H9 (cell line): ENCODE results near the gene TEKT5. TPM values are rescaled to one million over a fixed set of nuclear protein-coding genes. Genes with fewer than 3 reads are reported as not detected.

ENCODE experiments used
- DNase-seq: peaks from one replicate; pipeline ENCODE4 v3.0.0-alpha.2; 2017
- H2AFZ ChIP-seq: one replicate; pipeline ENCODE4 v1.6.1; 2013; ENCODE audit warnings: mild to moderate bottlenecking, low read length, control low read depth, moderate library complexity
- H2AK5ac ChIP-seq: 2 replicates; pipeline ENCODE4 v1.6.1; 2013; ENCODE audit warnings: low read length, control low read depth, mixed read lengths; ENCODE audit not compliant: insufficient read length
- H2BK120ac ChIP-seq: one replicate; pipeline ENCODE4 v1.6.1; 2013; ENCODE audit warnings: low read depth, mild to moderate bottlenecking, low read length, control low read depth, inconsistent platforms; ENCODE audit not compliant: poor library complexity, severe bottlenecking
- H2BK12ac ChIP-seq: 2 replicates; pipeline ENCODE4 v1.6.1; 2013; ENCODE audit warnings: low read length, control low read depth, mixed read lengths, low read depth; ENCODE audit not compliant: insufficient read length
- H2BK15ac ChIP-seq: 2 replicates; pipeline ENCODE4 v1.6.1; 2013; ENCODE audit warnings: low read depth, low read length, control low read depth
- H2BK20ac ChIP-seq: one replicate; pipeline ENCODE4 v1.6.1; 2013; ENCODE audit warnings: low read depth, mild to moderate bottlenecking, low read length, control low read depth, inconsistent platforms; ENCODE audit not compliant: poor library complexity, severe bottlenecking
- H2BK5ac ChIP-seq: 2 replicates; pipeline ENCODE4 v1.6.1; 2013; ENCODE audit warnings: low read length, control low read depth, mixed read lengths; ENCODE audit not compliant: insufficient read length
- H3K14ac ChIP-seq: 2 replicates; pipeline ENCODE4 v1.6.1; 2013; ENCODE audit warnings: low read length, control low read depth; ENCODE audit not compliant: insufficient read depth
- H3K18ac ChIP-seq: 2 replicates; pipeline ENCODE4 v1.6.1; 2013; ENCODE audit warnings: low read depth, mild to moderate bottlenecking, mixed read lengths, low read length, control low read depth; ENCODE audit not compliant: insufficient read length
- H3K23ac ChIP-seq: 2 replicates; pipeline ENCODE4 v1.6.1; 2013; ENCODE audit warnings: low read length, control low read depth, mixed read lengths, low read depth; ENCODE audit not compliant: insufficient read length
- H3K23me2 ChIP-seq: 2 replicates; pipeline ENCODE4 v1.6.1; 2013; ENCODE audit warnings: low read depth, mild to moderate bottlenecking, mixed read lengths, low read length, control low read depth; ENCODE audit not compliant: insufficient read length, poor library complexity, severe bottlenecking
- H3K27ac ChIP-seq: 2 replicates; pipeline ENCODE4 v1.5.1; 2013; ENCODE audit warnings: low read length, control low read depth, mixed read lengths, low read depth; ENCODE audit not compliant: insufficient read length
- H3K27me3 ChIP-seq: 2 replicates; pipeline ENCODE4 v1.6.1; 2013; ENCODE audit warnings: low read length, control low read depth, inconsistent platforms; ENCODE audit not compliant: insufficient read depth
- H3K4ac ChIP-seq: 2 replicates; pipeline ENCODE4 v1.6.1; 2013; ENCODE audit warnings: low read depth, mild to moderate bottlenecking, control low read depth, inconsistent platforms, low read length, moderate library complexity
- H3K4me1 ChIP-seq: 2 replicates; pipeline ENCODE4 v1.6.1; 2013; ENCODE audit warnings: low read length, control low read depth, inconsistent platforms; ENCODE audit not compliant: insufficient read depth
- H3K4me2 ChIP-seq: 2 replicates; pipeline ENCODE4 v1.6.1; 2013; ENCODE audit warnings: low read length, control low read depth, mixed read lengths; ENCODE audit not compliant: insufficient read length, insufficient read depth
- H3K56ac ChIP-seq: 2 replicates; pipeline ENCODE4 v1.6.1; 2013; ENCODE audit warnings: low read depth, mild to moderate bottlenecking, mixed read lengths, low read length, control low read depth; ENCODE audit not compliant: insufficient read length
- H3K79me1 ChIP-seq: 2 replicates; pipeline ENCODE4 v1.6.1; 2013; ENCODE audit warnings: low read depth, mild to moderate bottlenecking, moderate library complexity, low read length, control low read depth, inconsistent platforms; ENCODE audit not compliant: insufficient read depth, poor library complexity, severe bottlenecking
- H3K79me2 ChIP-seq: 2 replicates; pipeline ENCODE4 v1.6.1; 2013; ENCODE audit warnings: low read length, control low read depth, inconsistent platforms; ENCODE audit not compliant: insufficient read depth
- H3K9ac ChIP-seq: 2 replicates; pipeline ENCODE4 v1.6.1; 2013; ENCODE audit warnings: low read length, control low read depth, mixed read lengths; ENCODE audit not compliant: insufficient read length; ENCODE audit errors: extremely low read depth
- H3K9me3 ChIP-seq: one replicate; pipeline ENCODE4 v1.6.1; 2013; ENCODE audit warnings: low read depth, low read length, inconsistent platforms; ENCODE audit not compliant: control insufficient read depth
- H3T11ph ChIP-seq: one replicate; pipeline ENCODE4 v1.6.1; 2013; ENCODE audit warnings: mild to moderate bottlenecking, low read length, control low read depth, inconsistent platforms
- H4K20me1 ChIP-seq: one replicate; pipeline ENCODE4 v1.6.1; 2013; ENCODE audit not compliant: control insufficient read depth, insufficient read length, insufficient read depth
- H4K5ac ChIP-seq: 2 replicates; pipeline ENCODE4 v1.6.1; 2013; ENCODE audit warnings: low read depth, mild to moderate bottlenecking, mixed read lengths, low read length, control low read depth; ENCODE audit not compliant: insufficient read length
- H4K8ac ChIP-seq: replicated peaks from 2 replicates; pipeline ENCODE4 v1.6.1; 2013; ENCODE audit warnings: low read length, control low read depth, mixed read lengths, low read depth; ENCODE audit not compliant: insufficient read length
- H4K91ac ChIP-seq: 2 replicates; pipeline ENCODE4 v1.6.1; 2013; ENCODE audit warnings: low read depth, mild to moderate bottlenecking, moderate library complexity, mixed read lengths, low read length, control low read depth; ENCODE audit not compliant: insufficient read length
- H3K27ac Mint-ChIP-seq, 3 experiments: 2 replicates in 2 of 3; 3 replicates in 1 of 3; pipeline ENCODE4 v1.8.0; 2020 to 2021; ENCODE audit warnings: mixed read lengths in 3 of 3, mild to moderate bottlenecking in 1 of 3, moderate library complexity in 1 of 3
- H3K27me3 Mint-ChIP-seq: 2 replicates; pipeline ENCODE4 v1.8.0; 2021; ENCODE audit warnings: low read depth, mild to moderate bottlenecking, moderate library complexity, mixed read lengths
- H3K36me3 Mint-ChIP-seq, 3 experiments: 2 replicates in 2 of 3; 3 replicates in 1 of 3; pipeline ENCODE4 v1.8.0; 2020 to 2021; ENCODE audit warnings: low read depth in 3 of 3, mixed read lengths in 3 of 3; ENCODE audit not compliant: insufficient read depth in 1 of 3
- H3K4me1 Mint-ChIP-seq, 2 experiments: 2 replicates each; pipeline ENCODE4 v1.8.0; 2020; ENCODE audit warnings: mixed read lengths in 2 of 2
- H3K4me3 Mint-ChIP-seq, 2 experiments: 2 replicates in 1 of 2; 3 replicates in 1 of 2; pipeline ENCODE4 v1.8.0; 2020 to 2021; ENCODE audit warnings: mild to moderate bottlenecking in 2 of 2, mixed read lengths in 2 of 2, moderate library complexity in 1 of 2
- H3K9me3 Mint-ChIP-seq, 2 experiments: 2 replicates in 1 of 2; 3 replicates in 1 of 2; pipeline ENCODE4 v1.8.0; 2020; ENCODE audit warnings: mild to moderate bottlenecking in 2 of 2, mixed read lengths in 2 of 2, moderate library complexity in 1 of 2
- WGBS: extraction: QIAGEN DNeasy Blood & Tissue Kit; methylation state at CpG from one replicate; pipeline ENCODE4 v1.1.7; 2013; ENCODE audit warnings: missing lambda C conversion rate, low lambda C conversion rate, mixed read lengths; ENCODE audit not compliant: insufficient read length; ENCODE audit errors: extremely low coverage; 5-methylcytosine and 5-hydroxymethylcytosine counted together
- total RNA-seq: library from RNA; stranded (reverse); gene quantifications from 2 replicates; pipeline ENCODE4 v1.2.1, GENCODE V29; 2021
- TF ChIP-seq, protein P1 (sequence below): fragments of 200-600 bp; sonication (generic); conservative IDR thresholded peaks from 3 replicates; pipeline ENCODE4 v1.8.0; 2021; ENCODE audit warnings: antibody characterized with exemption, mild to moderate bottlenecking

Gene TEKT5
- total RNA-seq, 1 experiment from 2014 or later = 0.31 TPM

GRCh38 chr16:10644092-10644491 is 50.6 kb downstream of the TEKT5 start:
- peaks cover 30 to 40% of the 10 kb centered on the region in 2 experiments for H3K4me1 Mint-ChIP-seq
- H3K9me3 ChIP-seq = no peaks in the 10 kb centered on the region
- H2BK20ac ChIP-seq = no peak overlapping the region
- 0 out of 7 replicates have a peak, but pooled peaks cover 0 to 7% (median 0%) of the 10 kb centered on the region in 3 experiments for H3K36me3 Mint-ChIP-seq
- TF ChIP-seq, protein P1, sequence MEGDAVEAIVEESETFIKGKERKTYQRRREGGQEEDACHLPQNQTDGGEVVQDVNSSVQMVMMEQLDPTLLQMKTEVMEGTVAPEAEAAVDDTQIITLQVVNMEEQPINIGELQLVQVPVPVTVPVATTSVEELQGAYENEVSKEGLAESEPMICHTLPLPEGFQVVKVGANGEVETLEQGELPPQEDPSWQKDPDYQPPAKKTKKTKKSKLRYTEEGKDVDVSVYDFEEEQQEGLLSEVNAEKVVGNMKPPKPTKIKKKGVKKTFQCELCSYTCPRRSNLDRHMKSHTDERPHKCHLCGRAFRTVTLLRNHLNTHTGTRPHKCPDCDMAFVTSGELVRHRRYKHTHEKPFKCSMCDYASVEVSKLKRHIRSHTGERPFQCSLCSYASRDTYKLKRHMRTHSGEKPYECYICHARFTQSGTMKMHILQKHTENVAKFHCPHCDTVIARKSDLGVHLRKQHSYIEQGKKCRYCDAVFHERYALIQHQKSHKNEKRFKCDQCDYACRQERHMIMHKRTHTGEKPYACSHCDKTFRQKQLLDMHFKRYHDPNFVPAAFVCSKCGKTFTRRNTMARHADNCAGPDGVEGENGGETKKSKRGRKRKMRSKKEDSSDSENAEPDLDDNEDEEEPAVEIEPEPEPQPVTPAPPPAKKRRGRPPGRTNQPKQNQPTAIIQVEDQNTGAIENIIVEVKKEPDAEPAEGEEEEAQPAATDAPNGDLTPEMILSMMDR = no peak
- H3K14ac ChIP-seq = no peak overlapping the region
- no peak overlapping the region for H4K8ac ChIP-seq
- H4K20me1 ChIP-seq = no peaks in the 10 kb centered on the region
- no peak overlapping the region for H3K18ac ChIP-seq
- 0 out of 2 replicates have a peak, but pooled peaks cover 2% of the 10 kb centered on the region for H3K4me1 ChIP-seq
- no peak overlapping the region for H2BK12ac ChIP-seq
- H3K79me1 ChIP-seq = no peaks in the 10 kb centered on the region
- no peak overlapping the region for H3K4ac ChIP-seq
- H3K27me3 ChIP-seq = no peaks in the 10 kb centered on the region
- H3K56ac ChIP-seq = no peak overlapping the region
- H3K79me2 ChIP-seq = no peaks in the 10 kb centered on the region
- H3K27ac Mint-ChIP-seq = peak overlapping the region in 1 of 3 experiments; percentile 83; a peak in 2 of 7 replicates
- no peaks in the 10 kb centered on the region for H3K23me2 ChIP-seq
- H2BK15ac ChIP-seq = no peak overlapping the region
- H3K4me3 Mint-ChIP-seq = no peak overlapping the region
- H3K4me2 ChIP-seq = no peak overlapping the region
- no peak overlapping the region for H3T11ph ChIP-seq
- H4K5ac ChIP-seq = no peak overlapping the region
- peaks cover 0 to 12% of the 10 kb centered on the region in 2 experiments; a peak in 2 of 5 replicates for H3K9me3 Mint-ChIP-seq
- no peak overlapping the region for H3K27ac ChIP-seq
- no peak overlapping the region for H2BK120ac ChIP-seq
- H3K27me3 Mint-ChIP-seq = peaks cover 24% of the 10 kb centered on the region
- H3K9ac ChIP-seq = no peak overlapping the region
- H2BK5ac ChIP-seq = no peak overlapping the region
- no peak for DNase-seq
- H3K23ac ChIP-seq = no peak overlapping the region
- H4K91ac ChIP-seq = no peak overlapping the region
- H2AFZ ChIP-seq = no peak overlapping the region
- no CpG with 5 or more reads among the region's 6 CpGs for WGBS
- H2AK5ac ChIP-seq = no peak overlapping the region
